Urinary bladder (tissue), 4 donors: ENCODE measurements around the gene TMEM131L. TPM values are rescaled to one million over a fixed set of nuclear protein-coding genes. Genes with fewer than 3 reads are reported as not detected.

ENCODE experiments used
- DNase-seq: peaks from one replicate; pipeline ENCODE4 v3.0.0-alpha.2; 2015; ENCODE audit errors: extremely low spot score
- H3K27ac ChIP-seq: one replicate; pipeline ENCODE4 v1.5.1; 2013; ENCODE audit warnings: low read depth, mild to moderate bottlenecking, moderate library complexity
- H3K36me3 ChIP-seq: one replicate; pipeline ENCODE4 v1.6.1; 2013; ENCODE audit warnings: mild to moderate bottlenecking, moderate library complexity; ENCODE audit not compliant: insufficient read depth
- H3K4me1 ChIP-seq: one replicate; pipeline ENCODE4 v1.6.1; 2013; ENCODE audit warnings: mild to moderate bottlenecking, moderate library complexity; ENCODE audit not compliant: insufficient read depth
- H3K4me3 ChIP-seq: one replicate; pipeline ENCODE4 v1.5.1; 2013; ENCODE audit warnings: low read depth, low read length
- WGBS: extraction: QIAGEN DNeasy Blood & Tissue Kit; methylation state at CpG from one replicate; pipeline ENCODE4 v1.1.7; 2013; 5-methylcytosine and 5-hydroxymethylcytosine counted together
- polyA plus RNA-seq: library from polyadenylated mRNA; stranded (reverse); fragments of 200-250 nt; gene quantifications from one replicate; pipeline ENCODE4 v1.2.3, GENCODE V29; 2013
- total RNA-seq: library from RNA; depleted of rRNA; stranded (reverse); fragments of >200 nt; gene quantifications from one replicate; pipeline ENCODE4 v1.2.3, GENCODE V29; 2014
- donor health status: healthy with polysubstance abuse.
- donor health status: healthy.

TMEM131L gene
- total and polyA plus RNA-seq, 2 donors: 9.6 to 70.0 TPM

- Histone ChIP-seq H3K4me1 (no peaks in the 10 kb centered on the region), H3K36me3 (no peaks in the 10 kb centered on the region), H3K4me3 (no peak overlapping the region), H3K27ac (no peak overlapping the region)
- no peak for DNase-seq
- WGBS: 74% methylated on average over 8 of the region's 8 CpGs
Measured at GRCh38 chr4:153628796-153629315, 162.7 kb downstream of the TMEM131L start.

- H3K4me1 ChIP-seq: no peaks in the 10 kb centered on the region
- no peak overlapping the region for H3K4me3 ChIP-seq
- H3K36me3 ChIP-seq: no peaks in the 10 kb centered on the region
- DNase-seq: no peak
- no peak overlapping the region for H3K27ac ChIP-seq
Measured at GRCh38 chr4:153629776-153630175, 163.6 kb downstream of the TMEM131L start.

GRCh38 chr4:153634738-153635353 is 168.7 kb downstream of the TMEM131L start:
- WGBS: 78% methylated on average over 3 of the region's 3 CpGs
- no peak for DNase-seq

GRCh38 chr4:153635846-153636245 is 169.7 kb downstream of the TMEM131L start:
- Histone ChIP-seq H3K4me1 (no peaks in the 10 kb centered on the region), H3K27ac (no peak overlapping the region), H3K4me3 (no peak overlapping the region), H3K36me3 (peaks cover 2% of the 10 kb centered on the region)
- DNase-seq: no peak
- WGBS: 79% methylated on average over 6 of the region's 6 CpGs

More at GRCh38 chr4:153634738-153635353, 168.7 kb downstream of the TMEM131L start:
- H3K4me3 ChIP-seq: no peak overlapping the region
- no peak overlapping the region for H3K27ac ChIP-seq
- peaks cover 2% of the 10 kb centered on the region for H3K36me3 ChIP-seq
- H3K4me1 ChIP-seq: no peaks in the 10 kb centered on the region

- WGBS: 78% methylated on average over 3 of the region's 3 CpGs
- no peak for DNase-seq
- Histone ChIP-seq H3K27ac (no peak overlapping the region), H3K4me3 (no peak overlapping the region), H3K4me1 (no peaks in the 10 kb centered on the region), H3K36me3 (peaks cover 2% of the 10 kb centered on the region)
Measured at GRCh38 chr4:153637201-153637600, 171.0 kb downstream of the TMEM131L start.

GRCh38 chr4:153638011-153638410 is 171.9 kb downstream of the TMEM131L start:
- H3K27ac ChIP-seq: no peak overlapping the region
- 93% methylated on average over 8 of the region's 8 CpGs for WGBS
- H3K4me3 ChIP-seq: no peak overlapping the region
- no peaks in the 10 kb centered on the region for H3K4me1 ChIP-seq
- no peak for DNase-seq
- H3K36me3 ChIP-seq: peaks cover 2% of the 10 kb centered on the region

GRCh38 chr4:153638999-153639398 is 172.8 kb downstream of the TMEM131L start:
- Histone ChIP-seq H3K4me3 (no peak overlapping the region), H3K4me1 (no peaks in the 10 kb centered on the region), H3K36me3 (peaks cover 2% of the 10 kb centered on the region), H3K27ac (no peak overlapping the region)
- no peak for DNase-seq
- WGBS: 92% methylated on average over 3 of the region's 3 CpGs

GRCh38 chr4:153639833-153640802 is 174.0 kb downstream of the TMEM131L start:
- no peaks in the 10 kb centered on the region for H3K4me1 ChIP-seq

GRCh38 chr4:153641532-153641931 is 175.4 kb downstream of the TMEM131L start:
- no peak overlapping the region for H3K27ac ChIP-seq
- WGBS: 86% methylated on average over 7 of the region's 7 CpGs
- H3K4me1 ChIP-seq: no peaks in the 10 kb centered on the region
- H3K4me3 ChIP-seq: no peak overlapping the region
- no peak for DNase-seq
- H3K36me3 ChIP-seq: peaks cover 2% of the 10 kb centered on the region

More at GRCh38 chr4:153639833-153640802, 174.0 kb downstream of the TMEM131L start:
- peaks cover 2% of the 10 kb centered on the region for H3K36me3 ChIP-seq
- DNase-seq: no peak
- no peak overlapping the region for H3K27ac ChIP-seq
- H3K4me3 ChIP-seq: no peak overlapping the region
- WGBS: 73% methylated on average over 23 of the region's 23 CpGs

- no peak overlapping the region for H3K27ac ChIP-seq
- H3K4me1 ChIP-seq: no peaks in the 10 kb centered on the region
- WGBS: 85% methylated on average over 9 of the region's 9 CpGs
- no peak overlapping the region for H3K4me3 ChIP-seq
- DNase-seq: no peak
- H3K36me3 ChIP-seq: no peaks in the 10 kb centered on the region
Measured at GRCh38 chr4:153643406-153644383, 177.5 kb downstream of the TMEM131L start.

GRCh38 chr4:153645183-153645582 is 179.0 kb downstream of the TMEM131L start:
- Histone ChIP-seq H3K36me3 (no peaks in the 10 kb centered on the region), H3K4me3 (no peak overlapping the region), H3K27ac (no peak overlapping the region), H3K4me1 (no peaks in the 10 kb centered on the region)
- 84% methylated on average over 1 of the region's 1 CpG for WGBS
- no peak for DNase-seq

GRCh38 chr4:153646261-153646660 is 180.1 kb downstream of the TMEM131L start:
- DNase-seq: no peak
- 82% methylated on average over 1 of the region's 1 CpG for WGBS
- H3K4me1 ChIP-seq: no peaks in the 10 kb centered on the region
- no peak overlapping the region for H3K27ac ChIP-seq
- H3K4me3 ChIP-seq: no peak overlapping the region
- H3K36me3 ChIP-seq: no peaks in the 10 kb centered on the region

- 96% methylated on average over 1 of the region's 1 CpG for WGBS
- no peak for DNase-seq
- Histone ChIP-seq H3K27ac (no peak overlapping the region), H3K4me3 (no peak overlapping the region), H3K4me1 (no peaks in the 10 kb centered on the region), H3K36me3 (no peaks in the 10 kb centered on the region)
Measured at GRCh38 chr4:153646978-153647377, 180.8 kb downstream of the TMEM131L start.
